GM18511 (cell line): ENCODE measurements around the gene ASPRV1.

Experiments used
- ATAC-seq: cut with Tn5 transposase; IDR thresholded peaks from one replicate; pipeline ENCODE4 v1.9.1; 2021; ENCODE audit warnings: mild to moderate bottlenecking, moderate library complexity; ENCODE audit not compliant: unreplicated experiment

Gene ASPRV1

GRCh38 chr2:69989009-69989408, 27.6 kb upstream of the ASPRV1 start:
- ATAC-seq, result no peak

- ATAC-seq, result no peak
Measured at GRCh38 chr2:69988086-69988635, 26.7 kb upstream of the ASPRV1 start.

- ATAC-seq, result no peak
Measured at GRCh38 chr2:69986691-69987090, 25.3 kb upstream of the ASPRV1 start.

GRCh38 chr2:69985688-69986087, 24.3 kb upstream of the ASPRV1 start:
- no peak for ATAC-seq

GRCh38 chr2:69985216-69985615, 23.8 kb upstream of the ASPRV1 start:
- ATAC-seq, result no peak

- no peak for ATAC-seq
Measured at GRCh38 chr2:69983392-69983966, 22.0 kb upstream of the ASPRV1 start.

GRCh38 chr2:69979902-69980807, 18.7 kb upstream of the ASPRV1 start:
- no peak for ATAC-seq

- ATAC-seq, result no peak
Measured at GRCh38 chr2:69977906-69978482, 16.6 kb upstream of the ASPRV1 start.

GRCh38 chr2:69977186-69977585, 15.8 kb upstream of the ASPRV1 start:
- no peak for ATAC-seq

- no peak for ATAC-seq
Measured at GRCh38 chr2:69975853-69976462, 14.5 kb upstream of the ASPRV1 start.

- ATAC-seq, result no peak
Measured at GRCh38 chr2:69975136-69975852, 13.9 kb upstream of the ASPRV1 start.

- no peak for ATAC-seq
Measured at GRCh38 chr2:69973335-69973735, 11.9 kb upstream of the ASPRV1 start.

GRCh38 chr2:69972822-69973221, 11.4 kb upstream of the ASPRV1 start:
- ATAC-seq, result no peak

- ATAC-seq, result no peak
Measured at GRCh38 chr2:69969991-69970390, 8.6 kb upstream of the ASPRV1 start.

- ATAC-seq, result no peak
Measured at GRCh38 chr2:69969126-69969983, 7.9 kb upstream of the ASPRV1 start.

- no peak for ATAC-seq
Measured at GRCh38 chr2:69968609-69969008, 7.2 kb upstream of the ASPRV1 start.

GRCh38 chr2:69966496-69966895, 5.1 kb upstream of the ASPRV1 start:
- no peak for ATAC-seq

- no peak for ATAC-seq
Measured at GRCh38 chr2:69965756-69966445, 4.5 kb upstream of the ASPRV1 start.

GRCh38 chr2:69964353-69964841, 3.0 kb upstream of the ASPRV1 start:
- no peak for ATAC-seq
